HCT116 (cell line): ENCODE data around the gene NPSR1. TPM values are rescaled to one million over a fixed set of nuclear protein-coding genes. Genes with fewer than 3 reads are reported as not detected.

ENCODE experiments used
- ATAC-seq: fragments of 200-7000 bp; cut with Tn5 transposase; 2 replicates; pipeline ENCODE4 v1.9.1; 2020; ENCODE audit warnings: mild to moderate bottlenecking, moderate library complexity
- BruUV-seq: library from RNA; stranded (reverse); fragments of 400-500 nt; replicated peaks from 2 replicates; lab custom pipeline; 2021; lab: Mats Ljungman, UMichigan
- CTCF ChIA-PET: fragments of 300-600 bp; sonication (Branson Sonifier 250); formaldehyde crosslinking; loops from one replicate; lab custom pipeline; 2021; ENCODE audit warnings: antibody characterized with exemption; lab: Charles Lee
- POLR2A ChIA-PET: fragments of 300-600, 350-600 bp; sonication (Branson Sonifier 250); formaldehyde crosslinking; loops from one replicate; lab custom pipeline; 2021; ENCODE audit warnings: antibody characterized with exemption; lab: Charles Lee
- RAD21 ChIA-PET, 2 experiments: fragments of 300-600 bp; sonication (Branson Sonifier 250); formaldehyde crosslinking; loops; one replicate each; lab custom pipeline; 2023; ENCODE audit warnings: low total read pairs in 2 of 2; ENCODE audit not compliant: uncharacterized antibody in 2 of 2, unreplicated experiment in 2 of 2, low non-redundant PET in 1 of 2; lab: Charles Lee
- DNase-seq: peaks from one replicate; pipeline ENCODE4 v3.0.0-alpha.2; 2010; ENCODE audit warnings: low read depth, low spot score
- H2AFZ ChIP-seq: fragments of 200-600 bp; shearing (Covaris generic), sonication (generic); 2 replicates; pipeline ENCODE4 v1.6.1; 2017; ENCODE audit warnings: low read depth, mixed run types, mixed read lengths, antibody characterized with exemption, low read length; ENCODE audit not compliant: poor library complexity, severe bottlenecking
- H3K27ac ChIP-seq: 2 replicates; pipeline ENCODE4 v1.5.1; 2012; ENCODE audit warnings: low read depth, low read length
- H3K27me3 ChIP-seq: fragments of 200-600 bp; sonication (generic); 2 replicates; pipeline ENCODE4 v1.6.1; 2016; ENCODE audit warnings: mixed run types, low read length, mixed read lengths; ENCODE audit not compliant: insufficient read depth
- H3K36me3 ChIP-seq, 2 experiments: fragments of 200-500 bp in 1 of 2; fragments of 200-600 bp in 1 of 2; sonication (Bioruptor generic) in 1 of 2; sonication (generic) in 1 of 2; 2 replicates each; pipeline versions ENCODE4 v1.5.1 to v1.6.1; 2014 to 2016; ENCODE audit warnings: low read length in 2 of 2, inconsistent platforms in 1 of 2, mixed read lengths in 1 of 2, mixed run types in 1 of 2; ENCODE audit not compliant: insufficient read depth in 2 of 2, control insufficient read depth in 1 of 2
- H3K4me1 ChIP-seq, 2 experiments: fragments of 200-600 bp in 1 of 2; sonication (generic) in 1 of 2; 2 replicates each; pipeline versions ENCODE4 v1.5.1 to v1.6.1; 2012 to 2017; ENCODE audit warnings: low read length in 2 of 2, inconsistent platforms in 1 of 2, mild to moderate bottlenecking in 1 of 2, mixed read lengths in 1 of 2, mixed run types in 1 of 2, moderate library complexity in 1 of 2; ENCODE audit not compliant: insufficient read depth in 2 of 2, control insufficient read depth in 1 of 2
- H3K4me2 ChIP-seq: fragments of 200-600 bp; sonication (generic); 2 replicates; pipeline ENCODE4 v1.6.1; 2017; ENCODE audit warnings: mixed run types, low read length, mixed read lengths
- H3K4me3 ChIP-seq, 2 experiments: fragments of 200-600 bp in 1 of 2; sonication (generic) in 1 of 2; replicated peaks in 1 of 2; 2 replicates each; pipeline ENCODE4 v1.5.1; 2011 to 2016; ENCODE audit warnings: low read length in 2 of 2, control low read depth in 1 of 2, low read depth in 1 of 2, mild to moderate bottlenecking in 1 of 2, mixed read lengths in 1 of 2, mixed run types in 1 of 2
- H3K79me2 ChIP-seq: fragments of 200-600 bp; sonication (generic); 2 replicates; pipeline ENCODE4 v1.6.1; 2017; ENCODE audit warnings: mild to moderate bottlenecking, mixed run types, low read length, moderate library complexity, mixed read lengths; ENCODE audit not compliant: insufficient read depth
- H3K9ac ChIP-seq: fragments of 200-600 bp; sonication (generic); 2 replicates; pipeline ENCODE4 v1.6.1; 2016; ENCODE audit warnings: low read length, mixed read lengths
- H3K9me2 ChIP-seq: fragments of 200-600 bp; sonication (generic), shearing (Covaris generic); 2 replicates; pipeline ENCODE4 v1.6.1; 2017; ENCODE audit warnings: mixed run types, mild to moderate bottlenecking, moderate library complexity; ENCODE audit not compliant: insufficient read depth
- H3K9me3 ChIP-seq, 2 experiments: fragments of 200-500 bp in 1 of 2; fragments of 200-600 bp in 1 of 2; sonication (Bioruptor generic) in 1 of 2; sonication (generic) in 1 of 2; 2 replicates each; pipeline ENCODE4 v1.6.1; 2014 to 2017; ENCODE audit warnings: low read length in 2 of 2, mixed read lengths in 2 of 2, inconsistent platforms in 1 of 2, low read depth in 1 of 2, mild to moderate bottlenecking in 1 of 2, mixed run types in 1 of 2, moderate library complexity in 1 of 2; ENCODE audit not compliant: control insufficient read depth in 1 of 2, insufficient read depth in 1 of 2
- H4K20me1 ChIP-seq: fragments of 200-600 bp; sonication (generic), shearing (Covaris generic); 2 replicates; pipeline ENCODE4 v1.6.1; 2017; ENCODE audit warnings: mixed run types, mild to moderate bottlenecking, moderate library complexity; ENCODE audit not compliant: insufficient read depth
- ATF3 ChIP-seq: IDR thresholded peaks from 2 replicates; pipeline ENCODE4 v1.6.1; 2012
- CEBPB ChIP-seq: IDR thresholded peaks from 2 replicates; pipeline ENCODE4 v1.6.1; 2012; ENCODE audit warnings: low read depth
- CTCF ChIP-seq, 3 experiments: fragments of 200-600 bp in 1 of 3; sonication (generic) in 1 of 3; IDR thresholded peaks in 2 of 3; conservative IDR thresholded peaks in 1 of 3; 2 replicates each; pipeline ENCODE4 v1.5.1; 2012 to 2017; ENCODE audit warnings: low read depth in 2 of 3, low read length in 2 of 3, antibody characterized with exemption in 1 of 3, borderline replicate concordance in 1 of 3, control low read depth in 1 of 3, mild to moderate bottlenecking in 1 of 3, mixed read lengths in 1 of 3, mixed run types in 1 of 3, moderate library complexity in 1 of 3; ENCODE audit not compliant: insufficient read depth in 1 of 3
- EGR1 ChIP-seq: IDR thresholded peaks from 2 replicates; pipeline ENCODE4 v1.6.1; 2012; ENCODE audit warnings: low read depth
- ELF1 ChIP-seq: IDR thresholded peaks from 2 replicates; pipeline ENCODE4 v1.6.1; 2012; ENCODE audit warnings: low read depth, borderline replicate concordance
- EZH2 ChIP-seq: fragments of 200-600 bp; sonication (generic); IDR thresholded peaks from 2 replicates; pipeline ENCODE4 v1.6.1; 2017; ENCODE audit warnings: antibody characterized with exemption, mixed run types
- EZH2phosphoT487 ChIP-seq: fragments of 200-600 bp; IDR thresholded peaks from 2 replicates; pipeline ENCODE4 v1.6.1; 2018; ENCODE audit warnings: antibody characterized with exemption, borderline replicate concordance
- FOSL1 ChIP-seq: IDR thresholded peaks from 2 replicates; pipeline ENCODE4 v1.6.1; 2012; ENCODE audit warnings: low read depth
- JUND ChIP-seq: IDR thresholded peaks from 2 replicates; pipeline ENCODE4 v1.6.1; 2012
- MAX ChIP-seq: IDR thresholded peaks from 2 replicates; pipeline ENCODE4 v1.6.1; 2012
- POLR2A ChIP-seq: IDR thresholded peaks from 2 replicates; pipeline ENCODE4 v1.7.0; 2011; ENCODE audit warnings: borderline replicate concordance; ENCODE audit not compliant: insufficient read depth, insufficient read length; ENCODE audit errors: extremely low read depth
- POLR2AphosphoS5 ChIP-seq: IDR thresholded peaks from 2 replicates; pipeline ENCODE4 v1.6.1; 2011; ENCODE audit warnings: mild to moderate bottlenecking, low read depth, low read length, moderate library complexity
- RAD21 ChIP-seq: IDR thresholded peaks from 2 replicates; pipeline ENCODE4 v1.6.1; 2012; ENCODE audit warnings: low read depth, mild to moderate bottlenecking
- REST ChIP-seq: IDR thresholded peaks from 2 replicates; pipeline ENCODE4 v1.6.1; 2012; ENCODE audit warnings: low read depth
- SIN3A ChIP-seq: IDR thresholded peaks from 2 replicates; pipeline ENCODE4 v1.6.1; 2012; ENCODE audit warnings: low read depth
- SP1 ChIP-seq: IDR thresholded peaks from 2 replicates; pipeline ENCODE4 v1.6.1; 2012; ENCODE audit warnings: low read depth
- ZBTB33 ChIP-seq: IDR thresholded peaks from 2 replicates; pipeline ENCODE4 v1.6.1; 2011; ENCODE audit warnings: mild to moderate bottlenecking, low read length, moderate library complexity; ENCODE audit not compliant: insufficient replicate concordance; ENCODE audit errors: extremely low read depth
- ZNF274 ChIP-seq: fragments of 200-500 bp; sonication (Bioruptor generic); IDR thresholded peaks from 2 replicates; pipeline ENCODE4 v1.6.1; 2014; ENCODE audit warnings: mild to moderate bottlenecking, low read depth, low read length, inconsistent platforms
- intact Hi-C: fragments of 100-400 bp; cut with micrococcal nuclease; formaldehyde crosslinking; loops from 2 replicates; pipeline ENCODE4 v1.10.0; 2022
- total RNA-seq: library from RNA; stranded (reverse); gene quantifications from one replicate; pipeline ENCODE4 v1.2.1, GENCODE V29; 2021; ENCODE audit not compliant: unreplicated experiment

NPSR1 gene
- total RNA-seq, 1 experiment from 2014 or later: not detected

- TF ChIP-seq MAX: no peak
Measured at GRCh38 chr7:34723338-34723737, 65.3 kb downstream of the NPSR1 start (continued).

- intact Hi-C loops: no loop called here
- Histone ChIP-seq H3K9me2 (no peaks in the 10 kb centered on the region), H3K27ac (no peak overlapping the region), H3K36me3 (no peaks in the 10 kb centered on the region), H3K4me1 (no peaks in the 10 kb centered on the region), H3K9ac (no peak overlapping the region), H4K20me1 (no peaks in the 10 kb centered on the region), H3K4me3 (no peak overlapping the region), H3K79me2 (no peaks in the 10 kb centered on the region), H2AFZ (no peak overlapping the region), H3K4me2 (no peak overlapping the region), H3K27me3 (no peaks in the 10 kb centered on the region), H3K9me3 (no peaks in the 10 kb centered on the region)
- ChIA-PET RAD21 (no interaction called here), POLR2A (no interaction called here), CTCF (no interaction called here)
- ATAC-seq (no peak), DNase-seq (no peak)
- BruUV-seq: no TSS peak
- no peak for TF ChIP-seq EZH2
- no peak for TF ChIP-seq POLR2A
- TF ChIP-seq EZH2phosphoT487: no peak
- TF ChIP-seq REST: no peak
- TF ChIP-seq RAD21: no peak
- no peak for TF ChIP-seq SP1
- TF ChIP-seq CTCF (IDR thresholded peaks at IDR 0.05 in 2 of 3, conservative IDR thresholded peaks at IDR 0.05 in 1 of 3; ENCODE audit: borderline replicate concordance in 1 of 3, insufficient read depth in 1 of 3, low read depth in 2 of 3, low read length in 2 of 3): no peak
- TF ChIP-seq JUND: no peak
- TF ChIP-seq FOSL1: no peak
- TF ChIP-seq POLR2AphosphoS5: no peak
- no peak for TF ChIP-seq ELF1
- no peak for TF ChIP-seq ZBTB33
- TF ChIP-seq ZNF274: no peak
- TF ChIP-seq ATF3: no peak
- TF ChIP-seq CEBPB: no peak
- TF ChIP-seq SIN3A: no peak
- no peak for TF ChIP-seq MAX
- TF ChIP-seq EGR1: no peak
Measured at GRCh38 chr7:34723866-34724490, 66.0 kb downstream of the NPSR1 start.
